Measurements from ENCODE around the gene FOXF2. TPM values are rescaled to one million over a fixed set of nuclear protein-coding genes. Genes with fewer than 3 reads are reported as not detected.
"Not testable (repeated sequence)": the region's sequence is repeated elsewhere in the genome, so short reads cannot be mapped to it uniquely, and the experiment has no call there.

Gene FOXF2
- total RNA-seq, 1 donor from 2014 or later = 0.61 TPM

GRCh38 chr6:1349655-1350054 lies 39.7 kb upstream of the FOXF2 start:
- no peaks in the 10 kb centered on the region for H3K9me3 ChIP-seq (ENCODE audit: insufficient read depth, low read depth, low read length)
- peaks cover 33% of the 10 kb centered on the region for H3K9me3 Mint-ChIP-seq (ENCODE audit: unreplicated experiment)
- peaks cover 5% of the 10 kb centered on the region for H3K27me3 Mint-ChIP-seq (ENCODE audit: low read depth, unreplicated experiment)
- no peaks in the 10 kb centered on the region for H4K20me1 ChIP-seq (ENCODE audit: insufficient read depth, low read length)
- no peak overlapping the region for H3K4me2 ChIP-seq (ENCODE audit: low read length)
- no peak for TF ChIP-seq EZH2 (IDR thresholded peaks at IDR 0.05; ENCODE audit: insufficient read depth, low read length)
- TF ChIP-seq CTCF (IDR thresholded peaks at IDR 0.05; ENCODE audit: insufficient read depth, low read depth, low read length) = no peak
- H3K9ac ChIP-seq (ENCODE audit: low read length) = no peak overlapping the region
- H3K4me3 ChIP-seq (ENCODE audit: insufficient read depth, low read depth, low read length) = no peak overlapping the region
- no peak overlapping the region for H3K27ac ChIP-seq (ENCODE audit: low read depth, low read length)
- no peak overlapping the region for H2AFZ ChIP-seq (ENCODE audit: low read depth, low read length)
- FAIRE-seq (no peak), DNase-seq (ENCODE audit: low read depth) (no peak)
- no peaks in the 10 kb centered on the region for H3K4me1 Mint-ChIP-seq (ENCODE audit: low read depth, unreplicated experiment)
- no peak overlapping the region for H3K27ac Mint-ChIP-seq (ENCODE audit: unreplicated experiment)
- no peaks in the 10 kb centered on the region for H3K36me3 ChIP-seq (ENCODE audit: insufficient read depth, low read length)
- no peaks in the 10 kb centered on the region for H3K4me1 ChIP-seq (ENCODE audit: insufficient read depth, low read length)
- peaks cover 2% of the 10 kb centered on the region for H3K36me3 Mint-ChIP-seq (ENCODE audit: low read depth, unreplicated experiment)
- H3K27me3 ChIP-seq (ENCODE audit: insufficient read depth, low read length) = peaks cover 2% of the 10 kb centered on the region
- H3K4me3 Mint-ChIP-seq (ENCODE audit: unreplicated experiment) = no peak overlapping the region
- no peaks in the 10 kb centered on the region for H3K79me2 ChIP-seq (ENCODE audit: insufficient read depth, low read length)

- Histone ChIP-seq H4K20me1 (ENCODE audit: insufficient read depth, low read length) (no peaks in the 10 kb centered on the region), H3K9ac (ENCODE audit: low read length) (no peak overlapping the region), H3K9me3 (ENCODE audit: insufficient read depth, low read depth, low read length) (no peaks in the 10 kb centered on the region), H3K4me2 (ENCODE audit: low read length) (no peak overlapping the region), H3K4me3 (ENCODE audit: insufficient read depth, low read depth, low read length) (no peak overlapping the region), H3K4me1 (ENCODE audit: insufficient read depth, low read length) (no peaks in the 10 kb centered on the region), H3K36me3 (ENCODE audit: insufficient read depth, low read length) (no peaks in the 10 kb centered on the region), H3K27me3 (ENCODE audit: insufficient read depth, low read length) (peaks cover 2% of the 10 kb centered on the region), H3K79me2 (ENCODE audit: insufficient read depth, low read length) (no peaks in the 10 kb centered on the region), H3K27ac (ENCODE audit: low read depth, low read length) (no peak overlapping the region), H2AFZ (ENCODE audit: low read depth, low read length) (no peak overlapping the region)
- peaks cover 9% of the 10 kb centered on the region for H3K27me3 Mint-ChIP-seq (ENCODE audit: low read depth, unreplicated experiment)
- FAIRE-seq (no peak), DNase-seq (ENCODE audit: low read depth) (no peak)
- no peak overlapping the region for H3K27ac Mint-ChIP-seq (ENCODE audit: unreplicated experiment)
- peaks cover 4% of the 10 kb centered on the region for H3K36me3 Mint-ChIP-seq (ENCODE audit: low read depth, unreplicated experiment)
- peaks cover 29% of the 10 kb centered on the region for H3K9me3 Mint-ChIP-seq (ENCODE audit: unreplicated experiment)
- H3K4me3 Mint-ChIP-seq (ENCODE audit: unreplicated experiment) = no peak overlapping the region
- no peaks in the 10 kb centered on the region for H3K4me1 Mint-ChIP-seq (ENCODE audit: low read depth, unreplicated experiment)
- no peak for TF ChIP-seq CTCF (IDR thresholded peaks at IDR 0.05; ENCODE audit: insufficient read depth, low read depth, low read length)
- no peak for TF ChIP-seq EZH2 (IDR thresholded peaks at IDR 0.05; ENCODE audit: insufficient read depth, low read length)
Measured at GRCh38 chr6:1351381-1352008, 37.9 kb upstream of the FOXF2 start.

GRCh38 chr6:1355068-1355467 lies 34.3 kb upstream of the FOXF2 start:
- H3K27me3 Mint-ChIP-seq (ENCODE audit: low read depth, unreplicated experiment) = peaks cover 13% of the 10 kb centered on the region
- H3K9me3 ChIP-seq (ENCODE audit: insufficient read depth, low read depth, low read length); H3K27me3 ChIP-seq (ENCODE audit: insufficient read depth, low read length); H3K4me1 ChIP-seq (ENCODE audit: insufficient read depth, low read length); H4K20me1 ChIP-seq (ENCODE audit: insufficient read depth, low read length); H3K4me3 Mint-ChIP-seq (ENCODE audit: unreplicated experiment); DNase-seq (ENCODE audit: low read depth); H3K36me3 ChIP-seq (ENCODE audit: insufficient read depth, low read length); H3K9ac ChIP-seq (ENCODE audit: low read length); H3K4me2 ChIP-seq (ENCODE audit: low read length); FAIRE-seq; H3K36me3 Mint-ChIP-seq (ENCODE audit: low read depth, unreplicated experiment); H3K27ac ChIP-seq (ENCODE audit: low read depth, low read length); H3K4me1 Mint-ChIP-seq (ENCODE audit: low read depth, unreplicated experiment); H3K27ac Mint-ChIP-seq (ENCODE audit: unreplicated experiment); H3K4me3 ChIP-seq (ENCODE audit: insufficient read depth, low read depth, low read length); H3K79me2 ChIP-seq (ENCODE audit: insufficient read depth, low read length); H2AFZ ChIP-seq (ENCODE audit: low read depth, low read length): not testable (repeated sequence)
- peaks cover 24% of the 10 kb centered on the region for H3K9me3 Mint-ChIP-seq (ENCODE audit: unreplicated experiment)

GRCh38 chr6:1361717-1362116 lies 27.7 kb upstream of the FOXF2 start:
- H3K4me2 ChIP-seq (ENCODE audit: low read length); H3K27ac ChIP-seq (ENCODE audit: low read depth, low read length); H3K9me3 Mint-ChIP-seq (ENCODE audit: unreplicated experiment); H3K36me3 Mint-ChIP-seq (ENCODE audit: low read depth, unreplicated experiment); H3K79me2 ChIP-seq (ENCODE audit: insufficient read depth, low read length); FAIRE-seq; H3K27me3 ChIP-seq (ENCODE audit: insufficient read depth, low read length); H3K36me3 ChIP-seq (ENCODE audit: insufficient read depth, low read length); H4K20me1 ChIP-seq (ENCODE audit: insufficient read depth, low read length); H3K9me3 ChIP-seq (ENCODE audit: insufficient read depth, low read depth, low read length); DNase-seq (ENCODE audit: low read depth); H3K4me1 Mint-ChIP-seq (ENCODE audit: low read depth, unreplicated experiment); H3K4me1 ChIP-seq (ENCODE audit: insufficient read depth, low read length); H3K9ac ChIP-seq (ENCODE audit: low read length); H3K4me3 Mint-ChIP-seq (ENCODE audit: unreplicated experiment); H3K27ac Mint-ChIP-seq (ENCODE audit: unreplicated experiment); H3K4me3 ChIP-seq (ENCODE audit: insufficient read depth, low read depth, low read length); H2AFZ ChIP-seq (ENCODE audit: low read depth, low read length): not testable (repeated sequence)
- peaks cover 32% of the 10 kb centered on the region for H3K27me3 Mint-ChIP-seq (ENCODE audit: low read depth, unreplicated experiment)
